ENCODE data around the gene ARL13B. TPM values are rescaled to one million over a fixed set of nuclear protein-coding genes. Genes with fewer than 3 reads are reported as not detected.

The ARL13B gene
- total and polyA plus RNA-seq, 2 of the 4 experiments (the other 2 are of a cell fraction) = 2.7 to 3.0 TPM

GRCh38 chr3:94061297-94061696 is 81.3 kb downstream of the ARL13B start:
- Histone ChIP-seq H4K20me1 (ENCODE audit: insufficient read depth, low read length) (no peaks in the 10 kb centered on the region), H3K18ac (ENCODE audit: low read depth, low read length) (no peak overlapping the region), H3K36me3 (ENCODE audit: control insufficient read depth, insufficient read depth, low read length) (peaks cover 4% of the 10 kb centered on the region), H3K56ac (ENCODE audit: extremely low read depth, insufficient read depth, low read length) (no peak overlapping the region), H3K9me1 (ENCODE audit: insufficient read depth, low read length) (no peaks in the 10 kb centered on the region), H3K4me3 (ENCODE audit: insufficient read depth, low read depth, low read length) (no peak overlapping the region), H2BK5ac (ENCODE audit: low read depth, low read length, poor library complexity, severe bottlenecking) (no peak overlapping the region), H3K4me1 (ENCODE audit: control insufficient read depth, insufficient read depth, low read length) (peaks cover 1% of the 10 kb centered on the region; the same call in 1 of the 2 replicates), H3K23ac (ENCODE audit: low read depth, low read length) (no peak overlapping the region), H3K4me2 (ENCODE audit: low read depth, low read length) (no peak overlapping the region), H2AK9ac (replicated peaks; ENCODE audit: low read depth, low read length, poor library complexity) (peak overlapping the region; percentile 53), H4K8ac (ENCODE audit: low read depth in 2 of 2, low read length in 2 of 2) (no peak overlapping the region), H3K27ac (ENCODE audit: insufficient read depth, low read length) (no peak overlapping the region), H3K27me3 (ENCODE audit: control insufficient read depth, insufficient read depth, low read length) (no peaks in the 10 kb centered on the region), H2BK15ac (ENCODE audit: low read depth, low read length) (no peak overlapping the region), H3K9me3 (ENCODE audit: control insufficient read depth, insufficient read depth, low read length) (no peaks in the 10 kb centered on the region), H3K9ac (ENCODE audit: low read depth, low read length) (no peak overlapping the region), H4K5ac (ENCODE audit: low read depth, low read length) (no peak overlapping the region), H2AFZ (replicated peaks; ENCODE audit: low read length, poor library complexity) (no peak overlapping the region), H4K91ac (ENCODE audit: insufficient read depth, low read depth, low read length) (no peak overlapping the region), H2BK120ac (ENCODE audit: low read depth, low read length) (no peak overlapping the region), H3K4ac (ENCODE audit: low read depth, low read length) (no peak overlapping the region), H2BK20ac (ENCODE audit: low read depth, low read length) (no peak overlapping the region), H3K79me1 (ENCODE audit: low read depth in 1 of 2, low read length in 2 of 2) (peaks cover 6 to 29% of the 10 kb centered on the region in 2 experiments; a peak in 2 of 4 replicates), H3K14ac (replicated peaks; ENCODE audit: low read depth, low read length) (no peak overlapping the region), H2AK5ac (ENCODE audit: low read depth, low read length) (no peak overlapping the region)
- BruUV-seq (replicated peaks) = no TSS peak
- in situ Hi-C loops (cut with MboI; ENCODE audit: low sequenced_read_pairs) = no loop called here
- dilution Hi-C loops (cut with HindIII; ENCODE audit: low sequenced_read_pairs, unreplicated experiment) = no loop called here
- TF ChIP-seq RAD21 (IDR thresholded peaks at IDR 0.05; ENCODE audit: low read length) (no peak), POLR2A (IDR thresholded peaks at IDR 0.05; ENCODE audit: low read depth, low read length) (no peak), RFX5 (IDR thresholded peaks at IDR 0.05; ENCODE audit: low read depth, low read length) (no peak), MAZ (IDR thresholded peaks at IDR 0.05; ENCODE audit: borderline replicate concordance, low read depth, low read length) (no peak), FOS (IDR thresholded peaks at IDR 0.05; ENCODE audit: low read depth, low read length) (no peak)
- TF ChIP-seq, protein P1, sequence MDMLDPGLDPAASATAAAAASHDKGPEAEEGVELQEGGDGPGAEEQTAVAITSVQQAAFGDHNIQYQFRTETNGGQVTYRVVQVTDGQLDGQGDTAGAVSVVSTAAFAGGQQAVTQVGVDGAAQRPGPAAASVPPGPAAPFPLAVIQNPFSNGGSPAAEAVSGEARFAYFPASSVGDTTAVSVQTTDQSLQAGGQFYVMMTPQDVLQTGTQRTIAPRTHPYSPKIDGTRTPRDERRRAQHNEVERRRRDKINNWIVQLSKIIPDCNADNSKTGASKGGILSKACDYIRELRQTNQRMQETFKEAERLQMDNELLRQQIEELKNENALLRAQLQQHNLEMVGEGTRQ (IDR thresholded peaks at IDR 0.05; ENCODE audit: low read depth, low read length) = no peak
- no peak for DNase-seq
- intact Hi-C loops (cut with micrococcal nuclease) = loop anchor here (10.0 kb wide), 1 partner anchor 216 kb away; no protein-coding TSS in a partner anchor
- no peak for ATAC-seq (ENCODE audit: low read depth)
- POLR2A ChIA-PET (ENCODE audit: unreplicated experiment) = no interaction called here
- CTCF ChIA-PET = no interaction called here
- WGBS, 2 experiments (ENCODE audit: extremely low coverage in 2 of 2, insufficient read length in 1 of 2) = 100% methylated on average over 1 of the region's 13 CpGs; no CpG with 5 or more reads in 1 of the 2 experiments

Data from IMR-90 (cell line).